ENCODE results near the gene AQP11.

GRCh38 chr11:77611921-77612320, 22.2 kb downstream of the AQP11 start:
- TF ChIP-seq POLR2AphosphoS5 (IDR thresholded peaks at IDR 0.05; ENCODE audit: low read depth, low read length) (no peak), POLR2A (IDR thresholded peaks at IDR 0.05; ENCODE audit: low read depth, low read length) (no peak)

Data from GM12891 (cell line).